SJSA1 (cell line): ENCODE data around the gene LUC7L3. TPM values are rescaled to one million over a fixed set of nuclear protein-coding genes. Genes with fewer than 3 reads are reported as not detected.
"Not testable (repeated sequence)": the region's sequence is repeated elsewhere in the genome, so short reads cannot be mapped to it uniquely, and the experiment has no call there.

Experiments used
- DNase-seq, 2 experiments: peaks; one replicate each; pipeline ENCODE4 v3.0.0-alpha.2; 2015 to 2020; ENCODE audit warnings: low spot score in 2 of 2, low read depth in 1 of 2
- H3K27ac ChIP-seq: fragments of 250-450 bp; sonication (Bioruptor Pico); 2 replicates; pipeline ENCODE4 v1.5.1; 2020; ENCODE audit warnings: mild to moderate bottlenecking, moderate library complexity
- H3K27me3 ChIP-seq: fragments of 250-450 bp; sonication (Bioruptor Pico); replicated peaks from 2 replicates; pipeline ENCODE4 v1.5.1; 2020; ENCODE audit warnings: mild to moderate bottlenecking, moderate library complexity
- H3K36me3 ChIP-seq: fragments of 250-450 bp; sonication (Bioruptor Pico); 2 replicates; pipeline ENCODE4 v1.5.1; 2020; ENCODE audit warnings: mild to moderate bottlenecking
- H3K4me1 ChIP-seq: fragments of 250-450 bp; sonication (Bioruptor Pico); replicated peaks from 2 replicates; pipeline ENCODE4 v1.6.1; 2021; ENCODE audit warnings: mild to moderate bottlenecking
- H3K4me3 ChIP-seq: fragments of 250-450 bp; sonication (Bioruptor Pico); 2 replicates; pipeline ENCODE4 v1.5.1; 2020; ENCODE audit warnings: mild to moderate bottlenecking
- H3K9me3 ChIP-seq: fragments of 250-450 bp; sonication (Bioruptor Pico); replicated peaks from 2 replicates; pipeline ENCODE4 v1.5.1; 2020; ENCODE audit warnings: mild to moderate bottlenecking
- total RNA-seq: library from RNA; depleted of rRNA; stranded (reverse); fragments of >200 nt; shearing (Covaris generic); gene quantifications from 2 replicates; pipeline ENCODE4 v1.2.3, GENCODE V29; 2014

Gene LUC7L3
- total RNA-seq, 1 experiment from 2014 or later = 46.4 TPM

DNA sequence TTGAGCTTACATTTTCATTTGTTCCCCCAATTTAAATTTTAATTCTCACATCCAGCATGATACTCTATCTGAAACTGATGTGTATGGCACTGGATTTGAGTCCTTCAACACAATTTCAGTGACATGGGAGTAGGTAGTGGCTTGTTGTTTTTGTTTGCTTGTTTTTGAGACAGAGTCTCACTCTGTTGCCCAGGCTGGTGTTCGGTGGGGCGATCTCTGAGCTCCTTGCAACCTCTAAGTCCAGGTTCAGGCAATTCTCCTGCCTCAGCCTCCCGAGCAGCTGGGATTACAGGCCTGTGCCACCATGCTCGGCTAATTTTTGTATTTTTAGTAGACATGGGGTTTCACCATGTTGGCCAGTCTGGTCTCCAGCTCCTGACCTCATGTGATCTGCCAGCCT lies 10.3 kb upstream of the LUC7L3 start:
- Histone ChIP-seq H3K4me1 (peaks cover 19% of the 10 kb centered on the region), H3K27ac (peak overlapping the region; percentile 93; the same call in 1 of the 2 replicates), H3K36me3 (peaks cover 22% of the 10 kb centered on the region)
- DNase-seq = peak in 1 of 2 experiments; percentile 27
- not testable (repeated sequence) for H3K9me3 ChIP-seq, H3K4me3 ChIP-seq, H3K27me3 ChIP-seq

DNA sequence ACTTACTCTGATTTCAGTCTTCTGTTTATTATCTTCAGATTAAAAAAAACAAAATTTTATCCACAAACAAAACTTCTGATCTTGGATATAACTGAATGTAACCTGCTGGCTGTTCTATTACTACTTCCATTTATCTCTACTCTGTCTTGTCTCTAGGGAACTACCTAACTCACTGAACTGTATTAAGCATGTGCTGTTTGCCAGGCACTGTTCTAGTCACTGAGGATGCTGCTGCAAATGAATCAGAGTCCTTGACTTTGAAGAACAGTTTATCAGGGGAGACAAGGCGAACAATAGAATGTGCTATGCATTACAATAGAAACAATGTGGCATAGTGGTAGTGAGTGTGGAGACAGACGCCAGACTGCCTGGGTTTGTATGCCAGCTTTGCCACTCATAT lies 9.4 kb upstream of the LUC7L3 start:
- Histone ChIP-seq H3K36me3 (peaks cover 13% of the 10 kb centered on the region), H3K9me3 (no peaks in the 10 kb centered on the region), H3K27me3 (no peaks in the 10 kb centered on the region), H3K27ac (no peak overlapping the region), H3K4me1 (peaks cover 19% of the 10 kb centered on the region), H3K4me3 (no peak overlapping the region)
- no peak for DNase-seq

DNA sequence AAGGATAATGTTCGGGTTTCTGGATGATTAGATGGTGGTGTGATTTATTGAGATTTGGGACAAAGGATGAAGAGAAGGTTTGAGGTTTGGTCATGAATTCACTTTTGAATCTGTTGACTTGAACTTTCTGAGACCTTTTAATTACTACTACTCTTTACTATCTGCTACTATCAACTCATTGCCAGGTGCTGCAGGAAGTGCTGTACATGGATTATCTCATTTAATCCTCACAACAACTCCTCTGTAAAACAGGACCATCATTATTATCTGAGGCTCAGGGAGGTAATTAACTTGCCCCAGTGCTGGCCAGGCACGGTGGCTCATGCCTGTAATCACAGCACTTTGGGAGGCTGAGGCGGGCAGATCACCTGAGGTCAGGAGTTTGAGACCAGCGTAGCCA lies 8.8 kb upstream of the LUC7L3 start:
- Histone ChIP-seq H3K36me3 (peaks cover 12% of the 10 kb centered on the region), H3K4me3 (no peak overlapping the region), H3K27me3 (no peaks in the 10 kb centered on the region), H3K27ac (no peak overlapping the region), H3K9me3 (no peaks in the 10 kb centered on the region), H3K4me1 (peaks cover 19% of the 10 kb centered on the region)
- peak in 1 of 2 experiments; percentile 22 for DNase-seq

DNA sequence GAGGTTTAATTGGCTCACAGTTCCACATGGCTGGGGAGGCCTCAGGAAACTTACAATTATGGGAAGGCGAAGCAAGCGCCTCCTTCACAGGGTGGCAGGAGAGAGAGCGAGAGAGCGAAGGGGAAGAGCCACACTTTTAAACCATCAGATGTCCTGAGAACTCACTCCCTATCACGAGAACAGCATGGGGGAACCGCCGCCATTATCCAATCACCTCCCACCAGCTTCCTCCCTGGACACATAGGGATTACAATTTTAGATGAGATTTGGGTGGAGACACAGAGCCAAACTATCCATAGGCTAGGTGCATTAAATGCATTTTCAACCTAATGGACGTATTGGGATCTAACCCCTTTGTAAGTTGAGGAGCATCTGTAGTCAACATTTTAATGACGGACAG lies 6.8 kb upstream of the LUC7L3 start:
- no peaks in the 10 kb centered on the region; the same call in 1 of the 2 replicates for H3K36me3 ChIP-seq
- no peaks in the 10 kb centered on the region for H3K9me3 ChIP-seq
- H3K27me3 ChIP-seq = no peaks in the 10 kb centered on the region
- DNase-seq = no peak
- H3K27ac ChIP-seq = no peak overlapping the region
- no peak overlapping the region for H3K4me3 ChIP-seq
- H3K4me1 ChIP-seq = peaks cover 14% of the 10 kb centered on the region

DNA sequence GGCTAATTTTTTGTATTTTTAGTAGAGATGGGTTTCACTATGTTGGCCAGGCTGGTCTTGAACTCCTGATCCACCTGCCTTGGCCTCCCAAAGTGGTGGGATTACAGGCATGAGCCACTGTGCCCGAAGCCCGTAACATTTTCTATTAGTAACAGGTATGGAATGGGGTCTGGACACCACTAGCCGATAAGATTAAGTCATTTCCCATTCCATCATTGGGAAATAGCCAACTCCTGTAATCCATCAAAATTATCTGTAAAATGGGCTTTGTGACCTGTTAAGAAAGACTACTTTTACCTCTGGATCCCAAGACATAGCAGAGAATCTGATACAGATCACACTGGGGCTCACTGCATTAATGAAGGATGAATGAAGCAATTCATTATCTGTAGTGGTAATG lies 3.9 kb upstream of the LUC7L3 start:
- Histone ChIP-seq H3K36me3 (peaks cover 6% of the 10 kb centered on the region), H3K27ac (no peak overlapping the region), H3K9me3 (no peaks in the 10 kb centered on the region), H3K4me3 (no peak overlapping the region), H3K27me3 (no peaks in the 10 kb centered on the region), H3K4me1 (peaks cover 5% of the 10 kb centered on the region)
- DNase-seq = no peak

DNA sequence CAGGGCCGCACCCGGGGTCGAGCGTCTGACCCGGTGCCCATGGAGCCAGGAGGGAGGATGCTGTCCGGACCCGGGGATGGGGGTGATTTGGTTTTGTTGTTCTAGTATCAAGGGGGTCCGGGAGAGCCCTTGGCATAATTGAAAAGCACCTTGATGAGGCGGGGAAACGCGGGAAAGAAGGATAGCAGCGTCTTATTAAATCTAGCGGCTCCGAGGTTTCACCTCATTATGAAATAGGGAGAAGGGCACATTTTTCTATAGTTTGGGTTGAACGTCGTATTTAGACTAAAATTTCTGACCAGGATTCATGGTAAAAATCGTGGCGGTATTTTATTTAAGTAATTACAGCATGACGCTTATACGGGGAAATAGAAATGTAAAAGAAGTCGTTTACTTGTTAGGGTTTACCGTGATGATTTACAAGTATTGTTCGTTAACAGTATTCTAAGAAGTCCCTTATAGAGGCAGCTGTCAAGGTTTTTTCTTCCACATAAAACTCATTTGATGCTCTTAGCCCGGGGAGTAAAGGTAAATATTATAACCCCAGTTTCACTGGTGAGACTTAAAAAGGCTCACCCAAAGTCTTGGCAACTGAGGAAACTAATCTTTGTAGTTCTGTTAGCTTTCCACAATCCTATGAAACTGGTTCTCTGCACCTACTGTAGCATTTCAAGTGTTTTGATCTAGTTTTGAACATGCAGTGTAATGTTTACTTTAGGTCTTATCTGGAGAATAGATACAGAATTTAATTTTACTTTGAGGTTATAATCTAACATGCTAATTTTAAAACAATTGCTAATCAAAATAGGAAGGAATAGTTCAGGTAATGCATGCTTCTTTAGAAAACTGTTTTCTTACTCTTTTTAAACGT lies 756 bp downstream of the LUC7L3 start:
- H3K9me3 ChIP-seq = no peaks in the 10 kb centered on the region
- DNase-seq = peak in 1 of 2 experiments; percentile 28
- peak overlapping the region; percentile 89 for H3K4me3 ChIP-seq
- H3K36me3 ChIP-seq = peaks cover 29% of the 10 kb centered on the region
- H3K4me1 ChIP-seq = peaks cover 23% of the 10 kb centered on the region
- H3K27me3 ChIP-seq = no peaks in the 10 kb centered on the region
- peak overlapping the region; percentile 95 for H3K27ac ChIP-seq

DNA sequence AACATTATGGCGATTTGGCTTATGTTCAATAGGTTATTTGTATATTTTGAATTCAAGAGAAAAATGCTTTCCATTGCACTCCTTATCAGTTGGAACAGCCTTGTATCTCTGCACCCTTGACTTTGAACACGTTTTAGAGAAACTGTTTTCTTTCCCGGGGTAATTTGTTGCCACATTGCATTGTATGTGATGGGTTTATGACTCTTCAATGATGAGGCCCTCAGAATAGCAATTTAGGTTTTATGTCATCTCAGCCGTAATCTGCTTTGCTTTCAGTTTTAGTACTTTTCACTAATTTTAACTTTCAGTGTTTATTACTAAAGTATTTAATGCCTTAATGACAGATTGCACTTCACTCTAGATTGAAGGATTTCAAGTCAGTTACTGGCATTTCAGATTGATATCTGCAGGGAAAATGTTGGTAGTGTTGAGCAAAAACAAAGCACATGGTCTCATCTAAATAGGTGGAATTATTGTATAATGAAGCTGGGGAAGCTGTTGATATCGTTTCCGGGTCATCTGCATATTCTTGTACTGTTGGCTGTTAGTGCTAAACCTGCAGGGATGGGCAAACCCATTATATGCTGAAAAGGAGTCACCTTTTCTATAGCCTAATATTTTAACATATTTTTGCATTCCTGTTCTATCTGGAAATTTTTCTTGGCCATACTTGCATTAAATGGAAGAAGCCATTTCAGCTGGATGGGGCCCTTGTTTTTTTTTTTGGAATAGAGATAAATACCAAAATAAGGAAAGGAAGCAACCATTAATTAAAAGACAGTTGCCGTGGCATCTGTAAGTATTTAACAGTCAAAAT lies 2.0 kb downstream of the LUC7L3 start:
- Histone ChIP-seq H3K36me3 (peaks cover 41% of the 10 kb centered on the region), H3K4me3 (peak overlapping the region; percentile 89), H3K9me3 (no peaks in the 10 kb centered on the region), H3K4me1 (peaks cover 23% of the 10 kb centered on the region), H3K27ac (no peak overlapping the region), H3K27me3 (no peaks in the 10 kb centered on the region)
- peak in 1 of 2 experiments; percentile 18 for DNase-seq

DNA sequence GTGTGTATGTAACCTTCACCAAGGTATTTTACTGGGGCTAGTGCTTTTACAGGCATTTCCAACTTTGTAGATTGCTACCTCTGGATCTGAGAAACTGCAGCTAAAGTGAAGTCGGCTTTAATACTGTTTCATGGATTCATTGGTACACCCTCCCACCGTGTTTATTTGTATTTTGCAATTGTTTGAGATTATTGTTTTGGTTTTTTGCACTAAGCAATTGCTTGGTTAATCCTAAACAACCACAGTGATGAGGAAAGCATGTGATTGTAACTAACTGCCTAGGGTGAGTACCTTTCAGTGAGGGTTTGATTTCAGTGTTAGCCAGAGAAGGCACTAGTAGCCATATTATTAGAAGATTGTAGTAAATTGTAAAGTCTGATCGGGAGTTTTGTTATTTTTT lies 3.3 kb downstream of the LUC7L3 start:
- H3K36me3 ChIP-seq = peaks cover 48% of the 10 kb centered on the region
- no peaks in the 10 kb centered on the region for H3K9me3 ChIP-seq
- no peaks in the 10 kb centered on the region for H3K27me3 ChIP-seq
- no peak for DNase-seq
- no peak overlapping the region for H3K27ac ChIP-seq
- H3K4me1 ChIP-seq = peaks cover 23% of the 10 kb centered on the region
- no peak overlapping the region for H3K4me3 ChIP-seq

DNA sequence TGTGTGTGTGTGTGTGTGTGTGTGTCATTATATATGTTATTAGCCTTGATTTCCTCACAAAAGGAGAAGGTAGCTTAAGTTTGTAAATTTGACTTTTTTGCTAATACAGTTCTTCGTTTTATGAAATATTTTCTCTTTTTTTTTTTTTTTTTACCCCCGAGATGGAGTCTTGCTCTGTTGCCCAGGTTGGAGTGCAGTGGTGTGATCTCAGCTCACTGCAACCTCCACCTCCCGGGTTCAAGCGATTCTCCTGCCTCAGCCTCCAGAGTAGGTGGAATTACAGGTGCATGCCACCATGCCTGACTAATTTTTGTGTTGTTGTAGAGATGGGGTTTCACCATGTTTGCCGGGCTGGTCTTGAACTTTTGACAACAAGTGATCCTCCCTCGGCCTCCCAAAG lies 5.2 kb downstream of the LUC7L3 start:
- H3K4me3 ChIP-seq, H3K27me3 ChIP-seq, H3K9me3 ChIP-seq, DNase-seq, H3K27ac ChIP-seq: not testable (repeated sequence)
- H3K36me3 ChIP-seq = peaks cover 48% of the 10 kb centered on the region
- peaks cover 18% of the 10 kb centered on the region for H3K4me1 ChIP-seq

DNA sequence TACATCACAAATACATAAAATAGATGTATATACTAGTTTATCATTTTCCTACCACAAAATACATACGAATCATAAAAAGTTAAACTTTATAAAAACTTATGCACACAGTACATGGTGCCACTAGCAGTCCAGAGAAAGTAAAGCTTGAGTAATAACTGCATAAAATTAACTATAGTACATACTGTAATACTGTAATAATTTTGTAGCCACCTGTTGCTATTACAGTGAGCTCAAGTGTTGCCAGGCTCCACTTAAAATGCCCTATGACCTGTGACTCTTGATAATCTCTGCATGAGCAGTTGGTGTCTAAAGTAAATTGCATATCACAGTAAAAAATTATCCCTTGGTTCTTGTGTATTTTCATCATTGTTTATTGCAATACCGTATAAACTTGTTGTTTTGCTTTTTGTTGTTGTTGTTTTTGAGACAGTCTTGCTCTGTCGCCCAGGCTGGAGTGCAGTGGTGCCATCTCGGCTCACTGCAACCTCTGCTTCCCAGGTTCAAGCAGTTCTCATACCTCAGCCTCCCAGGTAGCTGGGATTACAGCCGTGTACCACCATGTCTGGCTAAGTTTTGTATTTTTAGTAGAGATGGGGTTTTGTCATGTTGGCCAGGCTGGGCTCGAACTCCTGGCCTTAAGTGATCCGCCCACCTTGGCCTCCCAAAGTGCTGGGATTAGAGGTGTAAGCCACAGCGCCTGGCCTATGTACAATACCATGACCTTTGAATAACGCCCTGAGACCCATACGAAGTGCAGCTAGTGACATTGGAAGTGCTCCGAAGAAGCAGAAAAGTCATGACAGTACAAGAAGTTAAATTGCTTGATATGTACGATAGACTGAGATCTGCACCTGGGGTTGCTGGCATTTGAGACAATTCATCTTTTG lies 6.6 kb downstream of the LUC7L3 start:
- no peaks in the 10 kb centered on the region for H3K9me3 ChIP-seq
- H3K27me3 ChIP-seq = no peaks in the 10 kb centered on the region
- no peak for DNase-seq
- H3K36me3 ChIP-seq = peaks cover 42% of the 10 kb centered on the region
- H3K4me3 ChIP-seq = no peak overlapping the region
- peaks cover 16% of the 10 kb centered on the region for H3K4me1 ChIP-seq
- H3K27ac ChIP-seq = no peak overlapping the region

DNA sequence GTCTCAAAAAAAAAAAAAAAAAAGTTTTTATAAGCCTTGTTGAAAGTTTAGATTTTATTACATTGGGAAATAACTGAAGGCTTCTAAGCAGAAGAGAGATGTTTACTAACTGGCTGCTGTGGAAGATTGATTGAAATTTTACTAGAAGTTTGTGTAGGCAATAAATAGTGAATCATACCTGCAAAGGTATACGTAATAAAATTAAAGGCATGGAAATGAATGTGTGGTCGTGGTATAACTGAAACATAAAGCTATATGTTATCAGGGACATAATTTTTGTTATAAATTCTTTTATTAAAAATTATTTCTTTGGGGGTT lies 8.7 kb downstream of the LUC7L3 start:
- Histone ChIP-seq H3K4me1 (peaks cover 2% of the 10 kb centered on the region; the same call in 1 of the 2 replicates), H3K36me3 (peaks cover 39% of the 10 kb centered on the region)
- no peak for DNase-seq

DNA sequence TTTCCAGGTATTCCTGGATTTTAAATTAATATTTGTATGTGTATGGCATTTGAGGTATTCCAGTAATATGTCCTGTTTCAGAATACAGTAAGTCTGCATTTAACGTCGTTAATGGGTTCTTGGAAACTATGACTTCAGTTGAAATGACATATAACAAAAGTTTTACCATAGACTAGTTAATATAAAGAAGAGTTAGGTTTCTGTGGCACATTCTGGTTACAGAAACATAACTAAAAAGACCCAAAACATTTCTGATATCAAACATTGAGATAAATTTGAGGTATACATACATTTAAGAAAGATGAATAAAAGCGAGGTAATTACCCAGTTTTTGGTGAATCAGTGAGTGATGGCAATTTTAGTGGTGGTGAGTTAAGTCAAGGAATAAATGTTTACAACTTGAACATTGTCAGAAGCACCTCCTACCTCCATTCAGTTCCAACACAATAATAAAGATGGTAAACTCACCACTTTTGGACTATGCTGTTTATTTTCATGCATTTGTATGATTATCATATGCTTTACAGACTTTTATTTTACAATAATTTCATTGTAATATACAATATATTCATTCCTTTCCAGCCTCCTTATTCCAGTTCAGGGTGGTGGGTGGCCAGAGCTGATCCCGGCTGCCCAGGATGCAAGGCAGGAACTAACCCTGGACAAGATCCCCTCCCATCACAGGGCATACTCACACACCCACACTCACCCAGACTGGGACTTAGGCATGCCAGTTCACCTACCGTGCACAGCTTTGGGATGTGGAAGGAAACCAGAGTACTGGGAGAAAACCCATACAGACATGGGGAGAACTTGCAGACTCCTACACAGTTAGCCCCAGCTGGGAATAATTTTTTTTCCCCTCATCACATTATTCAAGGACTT lies 9.7 kb downstream of the LUC7L3 start:
- no peaks in the 10 kb centered on the region for H3K27me3 ChIP-seq
- peaks cover 39% of the 10 kb centered on the region for H3K36me3 ChIP-seq
- H3K27ac ChIP-seq = no peak overlapping the region
- H3K4me3 ChIP-seq = no peak overlapping the region
- no peaks in the 10 kb centered on the region for H3K9me3 ChIP-seq
- H3K4me1 ChIP-seq = 0 out of 2 replicates have a peak, but pooled peaks cover 2% of the 10 kb centered on the region
- DNase-seq = no peak

More for the DNA sequence above, 8.7 kb downstream of the LUC7L3 start:
- Histone ChIP-seq H3K27ac (no peak overlapping the region), H3K4me3 (no peak overlapping the region), H3K27me3 (no peaks in the 10 kb centered on the region), H3K9me3 (no peaks in the 10 kb centered on the region)
